Activated CD4-positive, alpha-beta T cell treated with anti-CD3 and anti-CD28 coated beads for 4 hours (primary cell): Measurements from ENCODE around the gene SCD5.

Source experiments
- DNase-seq, 2 donors: peaks; one replicate each; pipeline ENCODE4 v3.0.0-alpha.2; 2020

The SCD5 gene

DNA sequence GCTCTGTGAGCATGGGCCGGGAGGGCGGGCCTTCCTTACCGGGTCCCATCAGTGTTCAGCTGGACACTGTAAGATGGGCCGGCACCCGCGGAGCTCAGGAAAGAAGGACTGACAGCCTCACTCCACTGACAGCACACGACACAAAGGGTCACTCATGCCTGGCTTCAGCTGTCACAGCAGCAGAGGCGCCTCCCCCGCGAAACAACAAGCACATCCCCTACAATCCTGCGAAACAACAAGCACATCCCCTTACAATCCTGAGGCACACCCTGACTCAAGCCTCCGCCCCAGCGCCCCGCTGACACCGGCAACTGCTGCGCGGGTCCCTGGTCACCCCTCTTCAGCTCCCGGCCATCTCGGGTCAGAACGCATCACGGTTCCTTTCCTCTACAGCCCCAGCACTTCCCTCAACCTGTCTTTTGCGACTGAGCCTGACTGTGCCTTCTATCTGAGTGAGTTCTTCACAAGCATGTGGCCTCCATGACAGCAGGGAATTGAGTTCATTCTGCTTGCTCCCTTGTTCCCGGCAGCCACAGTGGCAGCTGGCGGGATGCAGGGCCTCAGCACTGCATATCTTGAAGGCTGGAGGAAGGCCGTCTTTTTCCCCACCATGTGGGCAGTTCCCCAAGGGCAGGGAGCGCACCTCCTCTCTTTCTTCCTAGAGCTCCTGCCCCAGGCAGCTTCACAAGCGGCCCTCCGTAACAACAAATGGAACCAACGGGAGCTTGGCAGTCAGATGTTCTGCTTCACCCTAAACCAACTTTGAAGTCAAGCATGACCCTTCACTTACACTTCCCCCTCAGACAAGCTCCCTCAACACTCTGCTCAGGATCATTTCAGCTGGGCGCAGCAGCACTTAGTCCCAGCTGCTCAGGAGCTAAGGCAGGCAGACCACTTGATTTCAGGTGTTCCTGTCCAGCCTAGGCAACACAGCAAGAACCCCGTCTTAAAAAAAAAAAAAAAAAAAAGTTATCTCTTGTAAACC, 39.6 kb downstream of the SCD5 start:
- DNase-seq: no peak

DNA sequence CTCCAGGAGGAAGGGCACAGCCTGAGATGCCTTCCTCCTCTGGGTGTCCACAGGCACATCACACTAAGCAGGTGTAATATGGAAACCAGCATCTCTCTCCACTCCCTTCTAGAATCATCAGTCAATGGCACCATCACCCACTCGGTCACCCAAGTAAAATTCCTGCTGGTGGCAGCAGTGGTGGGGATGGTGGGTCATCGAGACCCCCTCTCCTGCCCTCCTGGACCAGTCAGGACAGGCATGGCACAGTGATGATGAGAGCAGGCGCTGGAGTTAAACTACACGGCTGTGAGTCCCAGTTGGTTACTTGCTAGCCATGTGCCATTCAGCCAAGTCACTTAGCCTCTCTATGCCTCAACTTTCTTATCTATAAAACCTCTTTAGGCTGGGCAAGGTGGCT, 42.5 kb downstream of the SCD5 start:
- no peak for DNase-seq

DNA sequence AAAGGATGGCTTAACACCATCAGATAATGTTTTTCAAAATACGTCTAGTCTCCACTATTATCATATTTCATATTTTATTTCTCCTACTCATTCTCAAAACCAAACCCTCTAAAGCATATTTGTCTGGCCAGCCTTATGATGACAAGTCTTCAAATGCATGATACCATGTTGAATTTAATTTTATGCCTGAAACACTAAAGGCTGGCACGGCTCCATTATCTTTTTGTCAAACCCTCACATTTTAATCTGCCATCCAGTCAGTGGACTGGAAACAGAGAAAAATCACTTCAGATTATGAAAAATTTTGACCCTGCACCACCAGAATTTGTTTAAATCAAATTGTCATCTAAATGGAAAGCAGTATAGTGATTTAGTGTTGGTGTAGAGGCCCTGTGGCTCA, 42.9 kb downstream of the SCD5 start:
- DNase-seq: no peak

DNA sequence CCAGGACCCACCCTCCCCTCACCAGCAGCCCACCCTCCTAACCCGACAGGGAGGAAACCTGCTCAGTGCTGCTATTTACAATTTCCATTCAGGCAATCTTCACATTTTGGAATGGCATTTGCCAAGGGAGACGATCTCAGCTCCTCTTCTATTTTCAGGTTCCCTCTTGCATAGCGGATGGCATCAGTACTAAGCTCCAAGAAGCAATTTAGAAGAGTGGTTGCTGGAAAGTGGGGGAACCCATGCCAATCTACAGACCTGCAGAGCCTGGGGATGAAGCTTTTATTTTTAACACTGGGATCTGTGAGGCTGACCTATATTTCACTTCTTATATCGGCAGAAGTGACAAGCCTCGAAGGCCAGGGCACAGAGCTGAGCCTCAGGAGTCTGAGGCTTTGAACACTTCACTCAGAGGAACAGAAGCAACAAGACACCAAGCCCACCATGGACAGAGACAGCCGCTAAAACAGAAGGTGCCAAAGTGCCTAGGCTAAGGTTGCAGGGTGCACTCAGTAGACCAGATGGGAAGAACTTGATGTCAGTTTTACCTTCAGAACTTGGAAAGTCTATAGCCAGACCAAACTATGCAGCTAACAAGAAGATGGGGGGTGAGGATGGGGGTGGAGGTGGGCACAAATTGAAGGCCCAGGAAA, 44.0 kb downstream of the SCD5 start:
- DNase-seq: no peak

DNA sequence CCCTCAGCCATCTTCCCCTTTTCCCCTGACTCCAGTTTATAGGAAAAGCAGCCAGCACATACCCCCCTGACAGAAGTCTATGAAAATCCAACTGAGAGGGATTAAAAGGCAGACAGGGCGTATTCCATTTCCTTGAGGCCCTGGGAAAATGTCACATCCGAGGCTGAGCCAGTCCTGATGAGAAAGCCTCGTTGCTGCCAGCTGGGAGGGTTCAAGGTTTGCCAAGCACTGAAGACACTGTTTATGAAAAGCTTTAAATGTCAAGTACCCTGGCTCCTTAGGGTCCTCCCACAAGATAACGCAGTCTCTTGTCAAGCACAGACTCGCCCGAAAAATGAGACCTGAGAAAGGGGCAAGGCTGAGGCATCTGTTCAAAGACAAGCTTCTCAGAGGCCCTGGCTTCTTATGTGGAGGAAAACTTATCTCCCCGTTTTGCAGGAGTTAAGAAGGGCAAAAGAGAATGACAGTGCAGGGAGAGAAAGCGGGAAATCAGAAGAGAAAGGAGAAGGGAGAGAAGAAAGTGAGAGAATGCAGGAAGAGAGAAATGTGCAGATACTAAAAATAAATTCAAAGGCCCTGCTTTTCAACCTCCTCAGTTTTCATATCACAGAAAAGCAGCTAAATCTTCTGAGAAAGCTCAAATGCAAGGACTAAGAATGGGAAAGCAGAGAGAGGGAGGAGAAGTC, 44.7 kb downstream of the SCD5 start:
- DNase-seq: no peak

DNA sequence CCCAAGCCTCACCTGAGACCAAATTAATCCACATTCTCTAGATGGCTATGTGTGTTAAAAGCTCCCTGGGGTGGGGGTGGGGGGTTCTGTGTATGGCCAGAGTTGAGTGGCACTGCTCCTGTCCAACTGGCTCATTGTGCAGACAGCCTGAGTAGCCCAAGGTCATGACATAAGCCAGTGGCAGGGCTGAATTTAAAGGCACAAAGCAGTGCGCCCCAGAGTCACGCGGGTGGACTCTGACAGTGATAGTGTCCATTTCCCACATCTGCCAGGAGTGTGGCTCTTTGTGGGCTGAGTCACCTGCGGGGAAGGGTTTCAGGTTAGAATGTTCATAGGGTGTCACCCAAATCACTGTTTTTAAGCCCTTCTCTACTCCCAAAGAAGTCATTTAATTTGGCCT, 45.4 kb downstream of the SCD5 start:
- DNase-seq: no peak

DNA sequence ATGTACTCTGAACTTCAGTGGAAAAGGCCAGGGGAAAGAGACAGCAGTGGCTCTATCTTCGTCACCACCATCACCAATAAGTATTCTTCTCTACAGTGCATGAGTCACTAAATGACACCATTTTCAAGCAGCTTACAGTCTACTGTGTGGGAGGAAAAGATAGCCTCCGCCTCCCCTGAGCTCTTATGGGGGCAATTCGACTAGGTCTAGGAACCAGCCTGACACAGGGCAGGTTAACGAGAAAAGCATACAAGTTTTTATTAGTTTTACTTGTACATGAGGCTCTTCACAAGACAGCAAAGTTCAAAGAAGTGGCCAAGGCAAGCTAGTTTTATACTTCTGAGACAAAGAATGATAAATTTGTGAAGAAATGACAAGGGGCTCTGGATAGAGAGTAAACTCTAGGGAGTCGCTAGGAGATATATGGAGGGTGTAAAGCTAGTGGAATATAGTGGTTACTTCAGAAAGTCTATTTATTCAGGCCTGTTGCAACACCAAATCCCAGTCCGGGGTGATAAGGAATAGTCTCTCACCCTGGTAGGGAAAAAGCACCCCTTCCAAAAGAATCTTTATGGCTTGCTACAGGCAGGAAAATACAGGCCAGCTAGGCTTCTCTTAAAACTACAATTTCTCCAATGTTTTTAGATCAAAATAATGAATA, 49.7 kb downstream of the SCD5 start:
- DNase-seq: no peak

DNA sequence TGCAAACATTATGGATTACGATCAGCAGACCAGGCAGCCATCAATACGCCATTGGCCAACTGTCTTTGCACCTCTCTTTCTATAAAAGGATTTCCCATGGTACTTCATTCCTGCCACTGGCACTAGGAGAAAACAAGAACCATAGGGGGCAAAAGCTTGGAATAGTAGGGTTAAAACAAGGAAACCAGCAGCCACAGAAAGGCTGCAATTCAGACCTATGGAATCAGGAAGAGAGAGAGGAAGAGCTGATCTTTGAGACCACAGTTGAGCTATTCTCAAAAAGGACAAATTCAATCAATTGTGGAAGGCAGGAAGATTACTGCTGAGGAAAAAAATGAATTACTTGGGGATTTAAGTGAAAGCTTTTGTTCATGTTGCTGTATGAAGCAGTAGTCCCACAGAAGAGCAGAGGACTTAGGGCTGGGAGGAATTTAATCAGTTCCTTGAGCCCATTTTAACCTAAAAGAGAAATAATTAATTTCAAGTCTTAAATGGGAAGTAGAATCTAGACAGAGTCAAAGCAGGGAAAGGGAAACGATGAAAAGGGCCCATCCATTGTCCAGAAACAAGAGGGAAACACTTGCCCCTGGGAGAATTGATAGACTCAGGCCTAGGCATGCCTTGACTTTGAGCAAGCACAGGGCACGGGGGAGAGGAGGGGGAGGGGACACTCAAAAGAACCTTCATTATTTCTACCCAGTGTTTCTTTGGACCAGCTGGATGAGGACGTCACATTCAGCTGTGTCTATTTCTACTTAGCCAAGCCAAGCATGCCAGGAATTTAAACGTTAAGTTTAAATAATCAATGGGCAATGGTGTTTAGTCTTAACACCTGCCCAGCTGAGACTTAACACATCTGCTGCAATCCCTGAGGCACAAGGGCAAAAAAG, 50.7 kb downstream of the SCD5 start:
- DNase-seq: no peak

DNA sequence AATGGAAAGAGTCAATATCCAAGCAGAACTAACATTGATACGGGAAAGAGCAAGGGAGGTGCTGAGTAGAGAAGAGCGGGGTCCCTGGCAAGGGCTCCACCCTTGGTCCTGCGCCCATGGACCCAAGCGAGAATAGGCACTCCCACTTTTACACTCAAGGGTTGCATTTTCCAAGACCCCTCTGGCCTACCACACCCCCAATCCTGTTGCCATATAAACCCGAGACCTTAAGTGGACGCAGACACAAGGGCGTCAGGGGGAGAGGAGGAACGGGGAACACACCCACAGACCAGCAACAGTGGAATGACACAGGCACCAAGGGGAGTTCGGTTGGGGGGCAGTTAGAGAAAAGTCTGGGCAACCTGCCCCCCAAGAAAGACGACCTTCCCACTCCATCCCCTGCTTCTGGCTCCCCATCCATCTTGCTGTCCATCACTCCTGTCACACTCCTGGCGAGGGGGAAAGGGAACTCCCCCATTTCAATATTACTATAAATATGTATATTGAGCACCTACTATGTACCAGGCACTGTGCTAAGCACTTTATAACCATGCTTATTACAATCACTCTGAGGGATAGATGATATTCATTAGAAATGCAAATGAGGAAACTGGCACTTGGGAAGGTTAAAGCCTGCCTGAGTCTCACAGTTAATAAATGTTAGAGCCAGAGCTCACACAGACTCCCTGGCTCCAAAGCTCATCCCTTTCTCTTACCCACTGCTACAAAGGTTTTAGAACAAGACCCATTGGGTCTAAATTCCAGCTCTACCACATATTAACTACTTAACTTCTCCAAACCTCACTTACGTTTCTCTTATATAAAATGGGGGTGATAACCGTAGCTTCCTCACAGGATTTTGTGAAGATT, 51.7 kb downstream of the SCD5 start:
- no peak for DNase-seq

DNA sequence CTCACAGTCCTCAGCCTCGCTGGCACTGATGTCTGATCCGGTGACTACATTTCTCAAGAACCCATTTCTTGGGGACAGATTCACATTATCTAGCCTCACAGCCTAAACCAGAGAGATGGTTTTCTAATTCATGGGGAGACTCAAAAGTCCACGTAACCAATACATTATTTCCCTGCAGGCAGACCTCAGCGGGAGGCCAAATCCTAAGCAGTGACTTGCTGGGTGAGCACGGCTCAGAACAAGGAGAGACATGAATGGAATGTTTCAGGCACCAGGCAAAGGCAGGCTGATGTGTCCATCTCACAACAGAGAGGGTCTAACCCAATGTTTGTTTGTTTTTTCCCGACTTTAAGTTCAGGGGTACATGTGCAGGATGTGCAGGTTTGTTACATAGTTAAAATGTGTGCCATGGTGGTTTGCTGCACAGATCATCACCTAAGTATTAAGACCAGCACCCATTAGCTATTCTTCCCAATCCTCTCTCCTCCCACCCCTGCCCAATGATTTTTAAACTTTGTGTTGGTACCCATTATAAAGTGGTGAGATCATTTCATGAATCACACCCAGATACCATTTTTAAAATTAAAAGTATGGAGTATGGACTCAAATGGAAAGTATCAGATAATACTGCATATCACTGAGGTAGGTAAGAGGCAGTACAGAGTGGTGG, 53.3 kb downstream of the SCD5 start:
- no peak for DNase-seq

DNA sequence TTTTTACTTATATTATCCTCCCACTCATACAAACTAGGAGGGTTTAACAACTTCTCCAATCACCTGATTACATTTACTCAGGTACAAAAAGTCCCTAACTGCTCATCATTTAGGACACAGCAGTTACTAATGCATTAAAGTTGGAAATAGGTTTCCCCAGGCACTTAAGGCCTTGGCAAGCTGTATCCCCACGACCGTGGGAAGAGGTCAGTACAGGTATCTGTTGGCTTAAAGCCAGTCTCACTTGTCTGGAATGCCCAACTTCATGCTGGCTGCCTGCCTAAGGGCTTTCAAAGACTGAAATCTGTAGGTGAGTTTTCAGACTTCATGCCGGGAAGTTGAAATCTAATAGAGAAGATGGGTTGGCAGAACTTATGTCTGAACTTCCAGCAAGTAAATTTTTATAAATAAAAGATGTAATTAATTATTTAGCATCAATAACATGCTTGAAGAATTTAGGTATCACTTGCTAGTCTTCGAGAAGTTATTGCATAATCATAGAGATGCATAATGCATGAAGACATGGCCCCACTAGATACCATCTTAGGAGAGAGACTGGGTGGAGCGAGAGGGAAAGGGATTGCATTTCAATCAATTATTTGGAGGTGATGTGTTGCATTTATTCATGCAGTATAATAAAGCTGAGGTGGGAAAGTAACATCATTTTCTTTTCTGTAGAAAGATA, 54.2 kb downstream of the SCD5 start:
- DNase-seq: no peak

DNA sequence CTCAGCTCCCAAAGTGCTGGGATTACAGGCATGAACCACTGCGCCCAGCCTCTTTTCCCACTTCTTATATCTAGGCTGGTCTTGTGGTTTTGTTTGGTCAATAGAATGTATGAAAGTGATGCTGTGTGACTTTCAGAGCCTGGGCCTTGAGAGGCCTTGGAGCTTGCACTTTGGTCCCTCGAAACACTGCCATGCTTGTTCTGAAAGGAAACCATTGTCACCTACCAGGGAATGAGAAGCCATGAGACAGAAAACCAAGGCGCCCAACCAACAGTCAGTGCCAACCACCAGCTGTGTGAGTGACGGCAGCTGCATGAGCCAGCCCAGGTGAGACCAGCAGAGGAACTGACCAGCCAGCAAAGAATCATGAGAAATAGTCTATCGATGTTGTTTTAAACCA, 57.4 kb downstream of the SCD5 start:
- DNase-seq: no peak

DNA sequence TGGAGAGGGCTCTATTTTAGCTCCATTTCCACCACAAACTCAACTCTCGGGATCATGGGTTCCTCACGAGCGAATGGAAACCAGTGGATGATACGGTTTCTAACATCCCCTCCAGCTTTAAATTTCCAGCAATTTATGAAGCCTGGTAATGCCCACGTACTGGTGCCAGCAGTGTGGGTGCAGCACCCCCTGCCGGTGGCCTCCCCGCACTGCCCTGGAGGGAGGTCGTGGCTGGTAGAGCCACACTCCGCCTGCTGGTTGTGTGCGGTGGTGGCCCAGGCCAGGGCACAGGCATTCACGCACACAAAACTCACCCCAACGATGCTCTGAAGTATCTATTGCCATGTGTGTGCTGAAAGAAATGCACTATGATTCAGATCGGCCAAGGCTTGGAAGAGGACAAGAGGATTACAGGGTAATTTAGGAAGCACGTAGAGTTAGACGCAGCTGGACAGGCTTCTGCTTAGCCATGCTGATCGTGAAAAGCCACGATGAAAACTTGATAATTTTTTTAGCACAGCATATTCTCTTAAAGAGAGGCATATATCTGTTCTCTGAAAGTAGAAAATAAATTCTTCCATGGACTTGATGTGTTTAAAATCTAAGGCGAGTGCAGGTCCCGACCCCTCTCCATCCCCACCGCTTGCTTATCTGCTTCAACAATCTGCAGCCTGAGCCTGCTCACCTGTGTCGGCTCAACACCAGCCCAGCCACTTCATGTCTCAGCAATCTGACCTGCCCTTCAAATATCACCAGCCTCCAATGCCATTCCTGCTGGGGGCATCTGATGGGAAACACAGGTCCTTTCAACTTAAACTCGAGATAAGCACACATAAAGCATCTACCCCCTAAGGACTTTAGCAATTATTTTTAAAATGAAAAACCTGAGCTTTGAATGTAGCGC, 59.1 kb downstream of the SCD5 start:
- peak; percentile 3 to 29 for DNase-seq

DNA sequence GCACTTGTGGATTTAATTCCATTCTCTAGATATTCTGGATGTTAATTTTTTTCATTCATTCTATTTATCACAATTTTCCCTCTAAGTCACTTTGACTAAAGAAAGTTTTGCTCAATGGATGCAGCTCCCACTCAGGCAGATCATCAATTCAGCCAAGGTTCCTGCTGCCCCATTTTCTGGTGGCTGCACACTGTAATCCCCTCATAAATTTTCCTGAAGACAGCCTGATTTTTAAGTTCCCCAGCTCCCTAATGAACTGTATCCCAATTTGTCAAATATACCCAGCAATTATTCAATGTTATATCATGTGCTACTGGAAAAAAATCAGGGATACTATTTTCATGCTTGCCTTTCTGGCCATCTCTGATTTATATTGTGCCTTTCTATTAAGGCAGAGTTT, 61.2 kb downstream of the SCD5 start:
- DNase-seq: no peak

DNA sequence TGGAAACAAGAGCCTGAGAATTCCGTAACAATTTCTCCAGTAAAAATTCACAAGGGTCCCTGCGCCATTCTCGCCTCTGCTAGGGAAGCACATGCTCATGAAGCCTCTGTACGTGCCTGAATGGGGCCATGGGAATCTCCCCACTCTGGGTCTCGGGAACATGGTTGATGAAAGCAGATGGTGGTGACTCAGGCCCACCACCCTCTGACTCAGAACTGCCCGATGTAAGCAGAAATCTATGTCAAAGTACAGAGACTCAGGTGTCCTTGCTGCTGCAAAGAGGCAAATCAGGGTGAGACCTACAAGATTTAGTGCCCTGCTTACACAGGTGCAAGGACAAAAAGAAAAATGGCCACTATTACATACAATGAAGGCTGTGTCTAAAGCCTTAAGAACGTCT, 65.0 kb downstream of the SCD5 start:
- DNase-seq: no peak

DNA sequence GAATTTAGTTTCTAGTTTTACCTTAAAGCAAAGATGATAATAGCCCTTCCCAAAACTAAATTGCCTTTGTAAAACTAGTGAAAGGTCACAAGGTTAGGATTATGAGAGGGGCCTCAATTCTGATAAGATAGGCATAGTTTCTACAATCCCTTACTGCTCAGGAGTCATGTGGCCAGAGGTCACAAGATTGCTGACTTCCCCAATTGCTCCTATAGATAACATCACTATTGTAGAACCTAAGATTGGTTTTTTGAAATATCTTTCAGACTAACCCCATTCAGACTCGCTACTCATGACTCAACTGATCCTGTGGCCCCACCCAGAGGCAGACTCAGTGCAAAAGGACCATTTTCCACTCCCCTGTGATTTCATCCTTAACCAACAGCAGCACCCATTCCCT, 70.3 kb downstream of the SCD5 start:
- no peak for DNase-seq

DNA sequence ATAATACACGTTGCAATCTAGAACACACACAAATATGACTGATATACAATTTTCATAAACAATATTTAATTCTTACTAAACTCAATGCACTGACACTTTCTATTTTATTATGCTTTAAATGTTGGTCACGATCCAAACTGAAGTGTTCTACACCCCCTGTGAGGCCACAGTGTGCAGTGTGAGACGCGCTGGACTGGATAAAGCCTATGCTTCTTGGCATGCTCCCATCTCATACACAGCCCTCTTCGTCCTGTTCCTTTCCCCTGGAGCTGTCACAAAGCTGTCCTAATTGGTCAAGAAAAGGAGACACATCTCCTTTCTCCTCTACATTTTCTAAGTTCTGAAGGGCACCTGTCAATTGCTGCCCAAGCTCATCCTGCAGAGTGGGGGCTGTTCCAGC, 72.0 kb downstream of the SCD5 start:
- no peak for DNase-seq

DNA sequence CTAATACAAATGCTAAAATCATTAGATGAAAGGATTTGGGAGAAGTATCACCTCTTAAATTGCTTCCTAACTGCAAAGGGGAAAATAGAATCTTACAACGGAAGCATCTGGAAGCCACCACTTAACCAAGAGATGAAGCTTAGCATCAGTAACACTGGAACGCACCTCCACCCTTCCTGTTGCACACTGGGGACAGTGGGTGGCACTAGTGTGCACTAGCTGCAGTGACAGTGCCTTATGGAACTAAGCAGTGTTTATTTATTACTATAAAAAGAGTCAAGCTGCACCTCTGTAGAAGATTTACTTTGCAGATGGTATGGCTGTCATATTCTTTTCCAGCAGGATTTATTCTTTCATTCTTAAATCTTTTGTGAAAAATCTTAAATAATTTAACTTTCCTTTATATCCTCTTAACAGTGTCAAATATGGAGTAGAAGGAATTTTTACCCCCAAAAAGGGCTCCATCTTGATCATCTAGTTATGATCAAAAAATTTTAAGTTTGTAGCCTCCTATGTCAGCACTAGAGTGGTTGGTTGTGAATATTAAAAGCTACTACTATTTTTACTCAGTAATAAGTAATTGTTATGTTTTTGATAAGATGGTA, 76.7 kb downstream of the SCD5 start:
- DNase-seq: peak in 1 of 2 donors; percentile 4
